HG02884 (cell line): Measurements from ENCODE around the gene KCNMA1.

Experiments used
- ATAC-seq: cut with Tn5 transposase; IDR thresholded peaks from one replicate; pipeline ENCODE4 v1.9.1; 2021; ENCODE audit warnings: mild to moderate bottlenecking, moderate library complexity; ENCODE audit not compliant: unreplicated experiment

The KCNMA1 gene

GRCh38 chr10:77259171-77259874, 378.3 kb downstream of the KCNMA1 start:
- ATAC-seq = no peak

GRCh38 chr10:77256346-77256745, 381.3 kb downstream of the KCNMA1 start:
- no peak for ATAC-seq

- ATAC-seq = no peak
These were observed 384.0 kb downstream of the KCNMA1 start for GRCh38 chr10:77253556-77254064.

- no peak for ATAC-seq
These were observed 384.5 kb downstream of the KCNMA1 start for GRCh38 chr10:77253147-77253545.

GRCh38 chr10:77252380-77253146, 385.0 kb downstream of the KCNMA1 start:
- no peak for ATAC-seq

GRCh38 chr10:77251297-77252013, 386.2 kb downstream of the KCNMA1 start:
- peak; percentile 50 for ATAC-seq

GRCh38 chr10:77249901-77250459, 387.6 kb downstream of the KCNMA1 start:
- no peak for ATAC-seq

GRCh38 chr10:77248104-77248790, 389.4 kb downstream of the KCNMA1 start:
- ATAC-seq = no peak

- ATAC-seq = no peak
These were observed 390.3 kb downstream of the KCNMA1 start for GRCh38 chr10:77247031-77247990.

GRCh38 chr10:77245953-77246352, 391.7 kb downstream of the KCNMA1 start:
- no peak for ATAC-seq

- no peak for ATAC-seq
These were observed 392.9 kb downstream of the KCNMA1 start for GRCh38 chr10:77244746-77245145.

GRCh38 chr10:77244286-77244685, 393.3 kb downstream of the KCNMA1 start:
- no peak for ATAC-seq

GRCh38 chr10:77241350-77241725, 396.3 kb downstream of the KCNMA1 start:
- no peak for ATAC-seq

- no peak for ATAC-seq
These were observed 396.8 kb downstream of the KCNMA1 start for GRCh38 chr10:77240706-77241349.

GRCh38 chr10:77240041-77240652, 397.5 kb downstream of the KCNMA1 start:
- no peak for ATAC-seq

- no peak for ATAC-seq
These were observed 400.5 kb downstream of the KCNMA1 start for GRCh38 chr10:77237120-77237519.

- no peak for ATAC-seq
These were observed 400.9 kb downstream of the KCNMA1 start for GRCh38 chr10:77236700-77237099.

- ATAC-seq = no peak
These were observed 401.6 kb downstream of the KCNMA1 start for GRCh38 chr10:77236029-77236428.

- ATAC-seq = no peak
These were observed 403.0 kb downstream of the KCNMA1 start for GRCh38 chr10:77234599-77234998.
